Brain microvascular endothelial cell (primary cell): Measurements from ENCODE around the gene MPI.

Experiments
- DNase-seq: peaks from one replicate; pipeline ENCODE4 v3.0.0-alpha.2; 2020
- H3K27ac ChIP-seq: fragments of 250-450 bp; sonication (Bioruptor Pico); 2 replicates; pipeline ENCODE4 v1.5.1; 2020; ENCODE audit warnings: mild to moderate bottlenecking, moderate library complexity
- H3K27me3 ChIP-seq: fragments of 250-450 bp; sonication (Bioruptor Pico); replicated peaks from 2 replicates; pipeline ENCODE4 v1.5.1; 2020; ENCODE audit warnings: mild to moderate bottlenecking
- H3K36me3 ChIP-seq: fragments of 250-450 bp; sonication (Bioruptor Pico); replicated peaks from 2 replicates; pipeline ENCODE4 v1.5.1; 2020; ENCODE audit warnings: mild to moderate bottlenecking
- H3K4me3 ChIP-seq: 2 replicates; pipeline ENCODE4 v1.5.1; 2011; ENCODE audit warnings: low read depth, mild to moderate bottlenecking, control low read depth, low read length, moderate library complexity
- in situ Hi-C: cut with HindIII; loops from 2 replicates; pipeline ENCODE4 v1.10.0; 2017; ENCODE audit warnings: low sequenced_read_pairs, low pct_ligation_motif_present
- TF ChIP-seq, protein P1 (sequence below): IDR thresholded peaks from 2 replicates; pipeline ENCODE4 v1.5.1; 2011; ENCODE audit warnings: low read depth, mild to moderate bottlenecking, moderate library complexity, low read length, control low read depth, inconsistent platforms; ENCODE audit errors: missing control alignments

The MPI gene

DNA sequence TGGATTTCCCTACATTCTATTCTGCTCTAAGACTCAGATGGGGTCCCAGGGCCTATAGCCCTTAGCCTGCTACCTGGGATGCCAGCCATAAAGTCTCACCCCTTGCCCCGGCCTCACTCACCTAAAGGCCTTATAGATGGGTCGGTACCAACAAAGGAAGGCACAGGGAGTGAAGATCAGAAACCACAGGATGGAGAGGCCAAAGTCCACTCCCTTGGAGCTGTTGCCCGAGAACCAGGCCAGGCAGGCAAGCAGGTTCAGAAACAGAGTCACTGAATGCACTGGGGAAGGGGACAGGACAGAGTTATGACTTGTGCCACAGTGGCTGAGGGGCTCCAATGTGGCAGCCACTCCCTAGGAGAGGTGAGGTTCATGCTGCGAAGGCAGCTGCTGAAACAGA lies 39.4 kb upstream of the MPI start:
- Histone ChIP-seq H3K27me3 (no peaks in the 10 kb centered on the region), H3K4me3 (no peak overlapping the region), H3K27ac (no peak overlapping the region), H3K36me3 (peaks cover 40% of the 10 kb centered on the region)
- DNase-seq: no peak
- TF ChIP-seq, protein P1, sequence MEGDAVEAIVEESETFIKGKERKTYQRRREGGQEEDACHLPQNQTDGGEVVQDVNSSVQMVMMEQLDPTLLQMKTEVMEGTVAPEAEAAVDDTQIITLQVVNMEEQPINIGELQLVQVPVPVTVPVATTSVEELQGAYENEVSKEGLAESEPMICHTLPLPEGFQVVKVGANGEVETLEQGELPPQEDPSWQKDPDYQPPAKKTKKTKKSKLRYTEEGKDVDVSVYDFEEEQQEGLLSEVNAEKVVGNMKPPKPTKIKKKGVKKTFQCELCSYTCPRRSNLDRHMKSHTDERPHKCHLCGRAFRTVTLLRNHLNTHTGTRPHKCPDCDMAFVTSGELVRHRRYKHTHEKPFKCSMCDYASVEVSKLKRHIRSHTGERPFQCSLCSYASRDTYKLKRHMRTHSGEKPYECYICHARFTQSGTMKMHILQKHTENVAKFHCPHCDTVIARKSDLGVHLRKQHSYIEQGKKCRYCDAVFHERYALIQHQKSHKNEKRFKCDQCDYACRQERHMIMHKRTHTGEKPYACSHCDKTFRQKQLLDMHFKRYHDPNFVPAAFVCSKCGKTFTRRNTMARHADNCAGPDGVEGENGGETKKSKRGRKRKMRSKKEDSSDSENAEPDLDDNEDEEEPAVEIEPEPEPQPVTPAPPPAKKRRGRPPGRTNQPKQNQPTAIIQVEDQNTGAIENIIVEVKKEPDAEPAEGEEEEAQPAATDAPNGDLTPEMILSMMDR: no peak
- in situ Hi-C loops: no loop called here

DNA sequence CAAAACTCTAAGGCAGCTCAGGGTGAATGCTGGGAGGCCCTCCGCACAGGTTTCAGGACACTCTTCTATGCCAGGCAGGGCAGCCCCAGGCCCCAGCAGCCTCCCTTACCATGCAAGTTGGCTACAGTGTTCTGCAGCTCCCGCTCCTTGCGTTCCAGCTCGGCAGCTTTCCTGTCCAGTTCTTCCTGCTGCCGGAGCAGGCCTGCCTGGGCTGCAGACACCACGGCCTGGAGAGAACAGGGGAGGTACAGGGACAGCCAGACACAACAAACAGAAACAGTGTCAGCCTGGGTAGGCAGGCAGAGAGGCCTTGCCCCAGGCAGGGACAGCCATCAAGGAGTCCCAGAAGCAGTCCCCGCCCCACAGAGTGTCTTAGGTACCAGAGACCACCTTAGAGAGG lies 37.9 kb upstream of the MPI start:
- no peak for DNase-seq
- TF ChIP-seq, protein P1: no peak
- in situ Hi-C loops: no loop called here
- Histone ChIP-seq H3K36me3 (peaks cover 40% of the 10 kb centered on the region), H3K27me3 (no peaks in the 10 kb centered on the region), H3K27ac (no peak overlapping the region), H3K4me3 (no peak overlapping the region)

DNA sequence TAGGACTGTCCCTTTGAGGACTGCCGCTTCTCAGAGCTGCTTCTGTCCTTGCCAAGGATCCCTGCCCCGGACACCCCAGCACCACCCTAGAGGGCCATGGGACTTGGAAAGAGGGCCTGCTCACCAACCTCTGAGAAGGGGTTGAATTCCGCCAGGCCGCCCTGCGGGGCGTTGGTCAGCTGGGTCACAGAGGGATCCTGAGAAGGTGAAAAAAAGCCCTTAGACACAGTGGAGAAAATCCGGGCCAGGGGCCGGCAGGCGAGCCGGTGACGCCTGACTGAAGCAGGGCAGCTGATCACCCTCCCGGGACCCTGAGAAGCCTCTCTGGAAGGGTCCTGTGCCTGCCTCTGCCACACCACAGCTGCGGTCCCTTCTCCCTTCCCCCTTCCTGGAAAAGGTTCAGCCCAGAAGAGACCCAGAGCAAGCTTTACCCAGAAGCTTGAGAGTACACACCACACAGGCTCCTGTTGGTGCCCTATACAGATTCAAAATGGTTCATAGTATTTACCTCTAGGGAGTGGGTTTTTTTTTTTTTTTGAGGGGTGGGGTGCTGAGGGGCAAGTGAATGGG lies 35.3 kb upstream of the MPI start:
- Histone ChIP-seq H3K36me3 (peaks cover 26% of the 10 kb centered on the region), H3K4me3 (no peak overlapping the region), H3K27ac (no peak overlapping the region), H3K27me3 (no peaks in the 10 kb centered on the region)
- in situ Hi-C loops: no loop called here
- TF ChIP-seq, protein P1: no peak
- DNase-seq: no peak

DNA sequence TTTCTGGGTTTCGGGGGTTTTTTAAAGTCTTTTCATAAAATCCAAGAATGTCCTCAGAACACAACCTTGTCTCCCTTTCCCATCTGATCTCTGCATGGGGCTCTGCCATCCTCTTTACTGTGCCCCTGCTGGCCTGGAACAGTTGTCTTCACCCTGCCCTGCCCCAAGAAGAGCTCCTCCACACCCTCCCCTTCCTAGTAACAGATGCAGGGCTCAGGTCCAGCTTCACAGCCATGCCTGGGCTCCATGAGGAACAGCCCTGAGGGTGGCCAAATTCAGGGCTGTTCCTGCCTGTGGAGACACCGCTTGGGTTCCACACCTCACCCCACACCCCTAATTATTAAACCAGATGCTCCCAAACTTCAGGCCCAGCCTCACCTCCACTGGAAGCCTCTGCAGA lies 34.0 kb upstream of the MPI start:
- in situ Hi-C loops: no loop called here
- TF ChIP-seq, protein P1: no peak
- Histone ChIP-seq H3K4me3 (no peak overlapping the region), H3K27ac (no peak overlapping the region), H3K27me3 (no peaks in the 10 kb centered on the region), H3K36me3 (peaks cover 14% of the 10 kb centered on the region)
- DNase-seq: no peak

DNA sequence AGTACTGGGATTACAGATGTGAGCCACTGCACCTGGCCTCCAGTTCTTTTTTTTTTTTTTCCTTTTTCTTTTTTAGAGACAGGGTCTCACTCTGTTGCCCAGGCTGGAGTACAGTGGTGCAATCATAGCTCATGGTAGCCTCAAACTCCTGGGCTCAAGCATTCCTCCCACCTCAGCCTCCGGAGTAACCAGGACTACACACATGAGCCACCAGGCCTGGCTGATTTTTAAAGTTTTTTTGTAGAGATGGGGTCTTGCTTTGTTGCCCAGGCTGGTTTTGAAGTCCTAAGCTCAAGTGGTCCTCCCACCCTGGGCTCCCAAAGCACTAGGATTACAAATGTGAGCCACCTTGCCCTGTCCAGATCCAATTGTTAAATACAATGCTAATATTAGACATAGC lies 33.3 kb upstream of the MPI start:
- Histone ChIP-seq H3K4me3 (no peak overlapping the region), H3K27ac (no peak overlapping the region), H3K36me3 (peaks cover 8% of the 10 kb centered on the region), H3K27me3 (no peaks in the 10 kb centered on the region)
- in situ Hi-C loops: no loop called here
- TF ChIP-seq, protein P1: no peak
- no peak for DNase-seq

DNA sequence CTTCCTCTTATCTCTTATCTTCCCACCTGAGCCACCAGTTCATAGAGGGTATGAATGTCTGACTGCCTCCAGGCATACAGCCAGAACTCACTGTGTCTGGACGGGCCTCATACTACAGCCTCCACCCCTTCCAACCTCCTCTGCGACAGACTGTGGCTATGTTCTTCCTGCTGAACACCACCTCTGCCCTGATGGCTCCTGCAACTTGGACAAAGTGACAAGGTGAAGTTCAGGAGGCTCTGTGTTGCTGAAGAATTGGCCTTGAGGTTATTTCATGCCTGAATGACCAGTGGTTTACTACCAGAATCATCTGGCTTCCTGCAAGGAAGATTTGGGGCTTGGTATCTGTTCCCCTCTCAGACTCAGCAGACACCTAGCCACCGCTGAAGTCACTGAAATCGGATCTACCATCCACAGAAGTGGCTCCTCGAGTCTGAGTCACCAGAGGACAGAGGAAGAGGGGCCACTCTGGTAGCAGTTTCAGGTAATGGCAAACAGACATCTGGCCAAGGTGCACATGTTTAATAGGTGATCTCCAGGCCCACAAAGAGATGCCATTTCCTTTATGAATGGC lies 32.7 kb upstream of the MPI start:
- Histone ChIP-seq H3K36me3 (peaks cover 5% of the 10 kb centered on the region), H3K27me3 (no peaks in the 10 kb centered on the region), H3K4me3 (no peak overlapping the region), H3K27ac (no peak overlapping the region)
- in situ Hi-C loops: no loop called here
- TF ChIP-seq, protein P1: no peak
- DNase-seq: no peak
